HEK293 (cell line): ENCODE data around the gene GSPT1.

Experiments used
- CTCF ChIA-PET: fragments of 350-600 bp; formaldehyde crosslinking; extraction: SDS; loops from one replicate; lab custom pipeline; 2021; ENCODE audit warnings: antibody characterized with exemption; lab: Yijun Ruan, JAX
- POLR2A ChIA-PET: fragments of 300-600 bp; formaldehyde crosslinking; extraction: SDS; loops from one replicate; lab custom pipeline; 2020; ENCODE audit warnings: antibody characterized with exemption, inconsistent platforms; lab: Yijun Ruan, JAX
- H3K27ac ChIP-seq: fragments of 200-500 bp; sonication (Bioruptor generic); 2 replicates; pipeline ENCODE4 v1.5.1; 2014; ENCODE audit warnings: low read depth, low read length, control low read depth, inconsistent platforms; ENCODE audit errors: extremely low read depth
- H3K36me3 ChIP-seq, 2 experiments: fragments of 200-500 bp in 1 of 2; sonication (Bioruptor generic) in 1 of 2; 1 replicate in 1 of 2; 2 replicates in 1 of 2; pipeline ENCODE4 v1.5.1; 2014 to 2017; ENCODE audit warnings: inconsistent platforms in 2 of 2, low read length in 2 of 2; ENCODE audit not compliant: control insufficient read depth in 2 of 2, insufficient read depth in 1 of 2
- H3K4me1 ChIP-seq: fragments of 200-500 bp; sonication (Bioruptor generic); 2 replicates; pipeline ENCODE4 v1.5.1; 2014; ENCODE audit warnings: mild to moderate bottlenecking, low read length, inconsistent platforms; ENCODE audit not compliant: control insufficient read depth, insufficient read depth
- H3K4me3 ChIP-seq: 2 replicates; pipeline ENCODE4 v1.5.1; 2011; ENCODE audit warnings: low read depth, mild to moderate bottlenecking, control low read depth, low read length, moderate library complexity
- H3K9me3 ChIP-seq: fragments of 200-500 bp; sonication (Bioruptor generic); 2 replicates; pipeline ENCODE4 v1.5.1; 2014; ENCODE audit warnings: low read depth, low read length, inconsistent platforms; ENCODE audit not compliant: control insufficient read depth, insufficient read depth
- AEBP2 ChIP-seq: fragments of 450-650 bp; formaldehyde crosslinking; IDR thresholded peaks from 2 replicates; pipeline ENCODE4 v1.5.1; 2016; ENCODE audit warnings: missing biosample characterization, missing genetic modification characterization, borderline replicate concordance
- CTCF ChIP-seq: fragments of 450-650 bp; formaldehyde crosslinking; IDR thresholded peaks from 2 replicates; pipeline ENCODE4 v1.5.1; 2016; ENCODE audit warnings: missing biosample characterization, missing genetic modification characterization
- FEZF1 ChIP-seq: fragments of 450-650 bp; formaldehyde crosslinking; IDR thresholded peaks from 2 replicates; pipeline ENCODE4 v1.5.1; 2016; ENCODE audit warnings: missing biosample characterization, missing genetic modification characterization
- KLF10 ChIP-seq: fragments of 450-650 bp; IDR thresholded peaks from 2 replicates; pipeline ENCODE4 v1.5.1; 2018; ENCODE audit warnings: missing biosample characterization, mild to moderate bottlenecking, missing genetic modification characterization
- PRDM6 ChIP-seq: fragments of 450-650 bp; formaldehyde crosslinking; IDR thresholded peaks from 2 replicates; pipeline ENCODE4 v1.5.1; 2017; ENCODE audit warnings: missing biosample characterization, missing genetic modification characterization
- SP3 ChIP-seq: fragments of 450-650 bp; formaldehyde crosslinking; IDR thresholded peaks from 2 replicates; pipeline ENCODE4 v1.5.1; 2016; ENCODE audit warnings: missing biosample characterization, missing genetic modification characterization
- ZNF132 ChIP-seq: fragments of 450-650 bp; formaldehyde crosslinking; IDR thresholded peaks from 2 replicates; pipeline ENCODE4 v1.5.1; 2017; ENCODE audit warnings: missing biosample characterization, missing genetic modification characterization, borderline replicate concordance
- ZNF140 ChIP-seq: fragments of 450-650 bp; formaldehyde crosslinking; IDR thresholded peaks from 2 replicates; pipeline ENCODE4 v1.5.1; 2016; ENCODE audit warnings: missing biosample characterization, missing genetic modification characterization
- ZNF146 ChIP-seq: fragments of 450-650 bp; formaldehyde crosslinking; IDR thresholded peaks from 2 replicates; pipeline ENCODE4 v1.5.1; 2016; ENCODE audit warnings: missing biosample characterization, missing genetic modification characterization
- ZNF157 ChIP-seq: fragments of 450-650 bp; formaldehyde crosslinking; IDR thresholded peaks from 2 replicates; pipeline ENCODE4 v1.5.1; 2016; ENCODE audit warnings: missing biosample characterization, missing genetic modification characterization
- ZNF174 ChIP-seq: fragments of 450-650 bp; formaldehyde crosslinking; IDR thresholded peaks from 2 replicates; pipeline ENCODE4 v1.5.0; 2017; ENCODE audit warnings: missing biosample characterization, mild to moderate bottlenecking, missing genetic modification characterization
- ZNF335 ChIP-seq: fragments of 450-650 bp; formaldehyde crosslinking; conservative IDR thresholded peaks from 2 replicates; pipeline ENCODE4 v1.5.1; 2016; ENCODE audit warnings: missing biosample characterization, missing genetic modification characterization
- ZNF48 ChIP-seq: fragments of 450-650 bp; formaldehyde crosslinking; IDR thresholded peaks from 2 replicates; pipeline ENCODE4 v1.5.1; 2016; ENCODE audit warnings: missing biosample characterization, missing genetic modification characterization
- ZNF529 ChIP-seq: fragments of 450-650 bp; formaldehyde crosslinking; IDR thresholded peaks from 2 replicates; pipeline ENCODE4 v1.5.1; 2017; ENCODE audit warnings: missing genetic modification characterization, missing biosample characterization; ENCODE audit not compliant: insufficient replicate concordance
- ZNF600 ChIP-seq: fragments of 450-650 bp; formaldehyde crosslinking; IDR thresholded peaks from 2 replicates; pipeline ENCODE4 v1.5.1; 2016; ENCODE audit warnings: missing biosample characterization, missing genetic modification characterization
- ZNF670 ChIP-seq: fragments of 450-650 bp; formaldehyde crosslinking; IDR thresholded peaks from 2 replicates; pipeline ENCODE4 v1.5.1; 2016; ENCODE audit warnings: missing biosample characterization, missing genetic modification characterization, low read depth

The GSPT1 gene

GRCh38 chr16:11890231-11890965, 25.4 kb downstream of the GSPT1 start (continued):
- no peak for TF ChIP-seq PRDM6
- TF ChIP-seq FEZF1 (tag by site-specific recombination) = no peak
- no peak for TF ChIP-seq ZNF670
- TF ChIP-seq CTCF = no peak
- no peak for TF ChIP-seq AEBP2
- TF ChIP-seq ZNF529 (tag by site-specific recombination) = no peak
- TF ChIP-seq ZNF335 (tag by site-specific recombination) = no peak
- TF ChIP-seq ZNF600 (tag by site-specific recombination) = no peak
- no peak for TF ChIP-seq KLF10 (tag by site-specific recombination)
- TF ChIP-seq ZNF140 (tag by site-specific recombination) = no peak
- TF ChIP-seq, all 188 proteins: peak for 0

- CTCF ChIA-PET = interaction anchor here (0.7 kb wide), 1 partner anchor 96 kb away, joined by 7 read pairs; no protein-coding TSS in a partner anchor
- no peak overlapping the region for H3K4me3 ChIP-seq
- no peaks in the 10 kb centered on the region for H3K4me1 ChIP-seq
- no peak for TF ChIP-seq ZNF132 (tag by site-specific recombination)
- no peak for TF ChIP-seq ZNF48
- TF ChIP-seq, all 188 proteins: peak for 0
- Histone ChIP-seq H3K36me3 (peaks cover 52 to 81% of the 10 kb centered on the region in 2 experiments), H3K27ac (no peak overlapping the region), H3K9me3 (no peaks in the 10 kb centered on the region)
- POLR2A ChIA-PET = no interaction called here
Observed at GRCh38 chr16:11886881-11887280, 28.9 kb downstream of the GSPT1 start.

GRCh38 chr16:11884035-11884434, 31.7 kb downstream of the GSPT1 start:
- H3K9me3 ChIP-seq = no peaks in the 10 kb centered on the region
- H3K27ac ChIP-seq = no peak overlapping the region
- ChIA-PET CTCF (interaction anchor here (0.5 to 1.7 kb wide), 6 partner anchors 12 to 488 kb away, joined by 3 to 5 read pairs (median 3); partner anchors contain the start of gene GSPT1), POLR2A (interaction anchor here (0.7 kb wide), 2 partner anchors 9 to 184 kb away, joined by 3 read pairs; no protein-coding TSS in a partner anchor)
- TF ChIP-seq ZNF174 (tag by site-specific recombination) = no peak
- peaks cover 60 to 93% of the 10 kb centered on the region in 2 experiments for H3K36me3 ChIP-seq
- no peak overlapping the region for H3K4me3 ChIP-seq
- H3K4me1 ChIP-seq = no peaks in the 10 kb centered on the region

- no peaks in the 10 kb centered on the region for H3K4me1 ChIP-seq
- no peak overlapping the region for H3K4me3 ChIP-seq
- H3K36me3 ChIP-seq = peaks cover 62 to 91% of the 10 kb centered on the region in 2 experiments
- H3K9me3 ChIP-seq = no peaks in the 10 kb centered on the region
- TF ChIP-seq ZNF157 (tag by site-specific recombination) = no peak
- peak; percentile 65 for TF ChIP-seq ZNF146 (tag by site-specific recombination)
- TF ChIP-seq SP3 = no peak
- H3K27ac ChIP-seq = no peak overlapping the region
- ChIA-PET CTCF (interaction anchor here (0.7 kb wide), 1 partner anchor 112 kb away, joined by 3 read pairs; no protein-coding TSS in a partner anchor), POLR2A (no interaction called here)
Observed at GRCh38 chr16:11880007-11880406, 35.7 kb downstream of the GSPT1 start.
